ENCODE data around the gene MRPL18.

GRCh38 chr6:159807150-159807858 lies 17.0 kb downstream of the MRPL18 start:
- TF ChIP-seq CTCF (optimal IDR thresholded peaks at IDR 0.05 in 1 of 3, IDR thresholded peaks at IDR 0.05 in 1 of 3, conservative IDR thresholded peaks at IDR 0.05 in 1 of 3; ENCODE audit: extremely low read depth in 1 of 3, insufficient read depth in 2 of 3, low read length in 3 of 3) (no peak), EZH2 (IDR thresholded peaks at IDR 0.05; ENCODE audit: low read length) (no peak)
